Keratinocyte (primary cell): Measurements from ENCODE around the gene DNAJC13.

Experiments used
- EZH2 ChIP-seq: IDR thresholded peaks from one replicate; pipeline ENCODE4 v1.6.1; 2012; ENCODE audit warnings: inconsistent platforms, mild to moderate bottlenecking, low read length, moderate library complexity
- TF ChIP-seq, protein P1 (sequence below), 3 experiments: IDR thresholded peaks in 1 of 3; conservative IDR thresholded peaks in 1 of 3; optimal IDR thresholded peaks in 1 of 3; 2 replicates in 2 of 3; 3 replicates in 1 of 3; pipeline versions ENCODE3 to v1.5.1; 2011; ENCODE audit warnings: low read length in 3 of 3, mild to moderate bottlenecking in 3 of 3, moderate library complexity in 2 of 3, control low read depth in 1 of 3, inconsistent platforms in 1 of 3; ENCODE audit not compliant: insufficient read depth in 2 of 3; ENCODE audit errors: extremely low read depth in 1 of 3

DNA sequence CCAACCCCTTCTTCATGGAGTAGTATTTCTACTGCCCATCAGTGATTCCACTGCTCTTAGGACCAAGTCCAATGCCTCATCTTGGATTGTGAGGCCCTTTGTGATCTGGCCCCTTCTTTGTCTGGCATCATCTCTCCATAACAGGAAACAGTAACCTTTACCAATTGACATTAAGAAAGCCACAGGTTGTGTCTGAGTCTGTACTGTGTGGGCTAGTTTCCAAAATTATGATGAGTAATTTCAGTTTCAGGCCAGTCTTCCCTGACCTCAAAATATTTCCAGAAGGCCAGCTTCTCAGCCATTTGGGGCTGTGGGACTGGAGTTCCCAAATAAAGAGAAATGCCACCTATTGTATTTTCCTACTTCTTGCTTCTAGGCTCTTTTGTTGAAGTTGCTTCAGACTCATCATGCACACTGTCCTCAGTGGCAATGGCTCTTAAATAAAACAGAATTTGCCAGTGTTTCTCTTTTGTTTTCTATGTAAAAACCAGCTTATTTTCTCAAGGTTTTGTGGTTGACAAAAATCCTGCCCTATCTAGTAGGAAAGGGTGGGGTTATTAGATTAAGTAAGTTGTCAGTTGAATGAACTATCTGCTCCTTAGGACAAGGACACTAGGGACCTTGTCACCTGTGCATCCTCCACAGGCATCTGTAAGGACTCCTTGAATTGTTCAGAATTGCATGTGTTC is 132.7 kb downstream of the DNAJC13 start:
- TF ChIP-seq EZH2, result no peak
- TF ChIP-seq, protein P1, sequence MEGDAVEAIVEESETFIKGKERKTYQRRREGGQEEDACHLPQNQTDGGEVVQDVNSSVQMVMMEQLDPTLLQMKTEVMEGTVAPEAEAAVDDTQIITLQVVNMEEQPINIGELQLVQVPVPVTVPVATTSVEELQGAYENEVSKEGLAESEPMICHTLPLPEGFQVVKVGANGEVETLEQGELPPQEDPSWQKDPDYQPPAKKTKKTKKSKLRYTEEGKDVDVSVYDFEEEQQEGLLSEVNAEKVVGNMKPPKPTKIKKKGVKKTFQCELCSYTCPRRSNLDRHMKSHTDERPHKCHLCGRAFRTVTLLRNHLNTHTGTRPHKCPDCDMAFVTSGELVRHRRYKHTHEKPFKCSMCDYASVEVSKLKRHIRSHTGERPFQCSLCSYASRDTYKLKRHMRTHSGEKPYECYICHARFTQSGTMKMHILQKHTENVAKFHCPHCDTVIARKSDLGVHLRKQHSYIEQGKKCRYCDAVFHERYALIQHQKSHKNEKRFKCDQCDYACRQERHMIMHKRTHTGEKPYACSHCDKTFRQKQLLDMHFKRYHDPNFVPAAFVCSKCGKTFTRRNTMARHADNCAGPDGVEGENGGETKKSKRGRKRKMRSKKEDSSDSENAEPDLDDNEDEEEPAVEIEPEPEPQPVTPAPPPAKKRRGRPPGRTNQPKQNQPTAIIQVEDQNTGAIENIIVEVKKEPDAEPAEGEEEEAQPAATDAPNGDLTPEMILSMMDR (optimal IDR thresholded peaks at IDR 0.05 in 1 of 3, IDR thresholded peaks at IDR 0.05 in 1 of 3, conservative IDR thresholded peaks at IDR 0.05 in 1 of 3; ENCODE audit: extremely low read depth in 1 of 3, insufficient read depth in 2 of 3, low read length in 3 of 3), result no peak
